ENCODE measurements around the gene PROSER3.

PROSER3 gene

DNA sequence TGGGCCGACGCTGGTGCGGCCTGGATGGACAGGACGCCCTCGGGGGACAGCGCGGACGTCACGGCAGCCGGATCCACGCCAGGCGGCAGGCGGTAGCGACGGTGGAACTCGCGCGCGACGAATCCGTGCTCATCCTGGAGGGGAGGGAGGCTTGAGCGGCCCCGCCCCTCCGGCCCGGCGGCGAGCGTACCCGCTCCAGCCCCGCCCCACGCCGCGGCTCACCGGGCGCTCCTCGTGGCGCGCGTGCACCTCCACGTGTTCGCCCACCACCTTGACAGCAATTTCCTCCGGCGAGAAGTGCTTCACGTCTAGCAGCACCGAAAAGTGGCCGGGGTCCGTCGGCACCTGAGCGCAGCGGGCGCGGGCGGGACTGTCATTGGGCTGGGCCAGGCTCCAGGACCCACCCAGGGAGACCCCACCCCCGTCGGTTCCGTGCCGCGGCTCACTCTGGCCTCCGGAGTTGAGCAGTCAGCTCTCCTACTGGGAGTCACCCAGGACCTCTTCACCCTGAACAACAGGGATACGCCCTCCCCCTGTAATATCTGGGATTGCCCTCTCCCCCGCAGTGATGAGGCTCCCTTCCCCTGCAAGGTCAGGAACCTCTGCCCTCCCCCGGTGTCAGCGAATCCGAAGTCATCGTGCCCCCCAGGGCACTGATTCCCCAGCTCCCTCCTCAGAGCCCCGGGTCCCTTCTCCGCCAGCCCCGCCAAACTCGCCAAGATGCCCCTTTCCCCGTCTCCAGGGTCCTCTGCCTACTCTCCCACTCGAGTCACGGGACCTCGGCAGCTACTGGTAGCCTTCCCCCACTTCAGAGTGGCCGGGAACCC, 2.2 kb upstream of the PROSER3 start:
- peak; percentile 55 for DNase-seq (ENCODE audit: low read depth)
- H3K4me3 ChIP-seq (ENCODE audit: low read length) = peak overlapping the region; percentile 28
- no peak for TF ChIP-seq CTCF (IDR thresholded peaks at IDR 0.05; ENCODE audit: insufficient read depth, low read depth, low read length, missing control alignments)

DNA sequence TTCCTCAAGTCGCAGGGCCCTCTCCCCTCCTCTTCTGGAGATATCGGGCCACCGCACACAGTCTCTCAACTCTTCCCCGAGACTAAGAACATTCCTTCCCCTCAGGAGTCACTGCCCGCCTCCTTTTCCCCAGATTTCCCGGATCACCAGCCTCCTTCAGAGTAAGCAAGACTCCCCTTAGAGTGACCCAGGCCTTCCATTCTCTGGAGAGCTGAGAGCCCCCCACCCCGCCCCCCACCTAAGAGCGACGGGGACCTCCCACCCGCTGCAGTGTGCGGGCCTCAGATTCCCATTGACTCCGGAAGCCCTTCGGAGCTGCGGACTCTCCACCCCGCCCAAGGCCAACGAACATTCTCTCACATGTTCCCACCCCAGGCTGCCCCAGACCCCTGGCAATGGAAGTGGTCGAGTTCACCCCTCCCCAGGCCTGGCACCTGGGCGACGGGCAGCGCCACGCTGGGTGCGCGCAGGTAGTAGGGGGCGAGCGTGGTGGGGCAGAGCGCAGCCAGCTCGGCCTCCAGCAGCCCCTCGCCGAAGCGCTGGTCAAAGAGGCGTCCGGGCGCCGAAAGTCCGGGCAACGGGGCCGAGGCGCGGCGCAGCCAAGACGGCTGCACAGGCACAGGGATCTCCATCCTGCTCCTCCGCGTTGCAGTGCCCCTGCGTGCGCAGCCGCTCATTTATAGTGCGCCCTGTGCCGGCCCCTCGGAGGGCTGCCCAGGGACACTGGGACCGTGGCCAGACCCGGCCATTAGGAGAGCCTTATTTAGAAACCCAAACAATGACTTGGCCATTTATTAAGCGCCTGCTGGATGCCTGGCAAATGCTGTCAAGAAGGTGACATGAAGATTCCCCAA, 1.4 kb upstream of the PROSER3 start, which contains the start of gene HSPB6:
TSS of gene HSPB6 (minus strand) at position 653 of the 854 bp plus-strand sequence. CDS start at position 632, 21 bp downstream.
- no peak for TF ChIP-seq CTCF (IDR thresholded peaks at IDR 0.05; ENCODE audit: insufficient read depth, low read depth, low read length, missing control alignments)
- peak within 1 kb of the TSS; percentile 99 for H3K4me3 ChIP-seq (ENCODE audit: low read length)
- DNase-seq (ENCODE audit: low read depth) = no peak

- H3K4me3 ChIP-seq (ENCODE audit: low read length) = peak overlapping the region; percentile 41
- no peak for DNase-seq (ENCODE audit: low read depth)
- no peak for TF ChIP-seq CTCF (IDR thresholded peaks at IDR 0.05; ENCODE audit: insufficient read depth, low read depth, low read length, missing control alignments)
These were observed 686 bp upstream of the PROSER3 start for GRCh38 chr19:35757231-35757748.

- TF ChIP-seq CTCF (IDR thresholded peaks at IDR 0.05; ENCODE audit: insufficient read depth, low read depth, low read length, missing control alignments) = no peak
- DNase-seq (ENCODE audit: low read depth) = no peak
- H3K4me3 ChIP-seq (ENCODE audit: low read length) = no peak overlapping the region
These were observed 1.7 kb downstream of the PROSER3 start for GRCh38 chr19:35759697-35760096.

DNA sequence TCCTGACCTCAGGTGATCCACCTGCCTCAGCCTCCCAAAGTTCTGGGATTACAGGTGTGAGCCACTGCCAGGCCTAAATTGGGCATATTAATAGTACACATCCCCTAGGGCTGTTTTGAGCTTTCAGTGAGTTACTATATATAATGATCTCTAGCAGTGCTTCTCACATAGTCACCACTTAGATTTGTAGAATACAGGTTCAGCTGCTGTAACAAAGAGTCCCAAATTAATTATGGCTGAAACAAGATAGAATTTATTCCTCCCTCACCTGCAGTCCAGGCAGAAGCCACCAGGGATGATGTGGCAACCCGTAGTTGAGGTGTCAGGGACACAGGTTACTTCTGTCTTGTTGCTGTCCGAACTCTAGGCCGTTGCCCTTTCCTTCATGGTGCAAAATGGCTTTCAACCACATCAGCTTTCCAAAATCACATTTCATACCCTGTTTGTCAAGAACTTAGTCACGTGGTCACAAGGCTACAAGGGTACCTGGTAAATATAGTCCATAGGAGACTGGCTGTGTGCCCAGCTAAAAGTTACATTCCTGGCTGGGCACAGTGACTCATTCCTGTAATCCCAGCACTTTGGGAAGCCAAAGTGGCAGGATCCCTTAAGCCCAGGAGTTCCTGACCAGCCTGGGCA, 2.9 kb downstream of the PROSER3 start:
- H3K4me3 ChIP-seq (ENCODE audit: low read length) = no peak overlapping the region
- DNase-seq (ENCODE audit: low read depth) = no peak
- TF ChIP-seq CTCF (IDR thresholded peaks at IDR 0.05; ENCODE audit: insufficient read depth, low read depth, low read length, missing control alignments) = no peak

DNA sequence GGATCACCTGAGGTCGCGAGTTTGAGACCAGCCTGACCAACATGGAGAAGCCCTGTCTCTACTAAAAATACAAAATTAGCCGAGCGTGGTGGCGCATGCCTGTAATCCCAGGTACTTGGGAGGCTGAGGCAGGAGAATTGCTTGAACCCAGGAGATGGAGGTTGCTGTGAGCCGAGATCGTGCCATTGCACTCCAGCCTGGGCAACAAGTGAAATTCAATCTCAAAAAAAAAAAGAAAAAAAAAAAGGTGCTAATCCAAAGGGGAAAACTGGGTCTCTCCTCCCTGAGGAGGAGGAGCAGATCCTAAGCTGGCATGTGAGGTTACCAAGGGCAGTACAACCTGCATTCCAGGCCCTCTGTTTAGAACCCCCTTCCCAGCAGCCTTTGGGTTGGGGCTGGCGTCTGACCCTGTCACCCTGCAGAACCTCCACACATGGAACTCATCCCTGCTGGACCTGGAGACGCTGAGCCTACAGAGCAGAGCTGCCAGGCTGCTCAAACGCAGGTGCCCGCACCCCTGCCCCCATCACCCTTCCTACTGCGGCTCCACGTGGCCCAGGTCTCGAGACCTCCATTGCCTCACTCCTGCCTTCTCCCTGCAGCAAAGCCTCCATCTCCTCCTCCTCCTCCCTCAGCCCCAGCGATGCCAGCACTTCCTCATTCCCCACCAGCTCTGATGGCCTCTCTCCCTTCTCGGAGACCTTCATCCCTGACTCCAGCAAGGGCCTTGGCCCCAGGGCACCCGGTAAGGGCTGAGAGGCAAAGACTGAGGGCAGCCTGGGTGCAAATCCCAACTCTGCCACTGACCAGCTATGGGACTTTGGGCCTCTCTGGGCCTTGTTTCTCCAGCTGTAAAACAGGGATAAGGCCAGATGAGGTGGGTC, 6.7 kb downstream of the PROSER3 start:
- H3K4me3 ChIP-seq (ENCODE audit: low read length) = no peak overlapping the region
- no peak for DNase-seq (ENCODE audit: low read depth)
- no peak for TF ChIP-seq CTCF (IDR thresholded peaks at IDR 0.05; ENCODE audit: insufficient read depth, low read depth, low read length, missing control alignments)

Data from epithelial cell of esophagus (primary cell).